Ishikawa (cell line): ENCODE results near the gene IL4R.

Experiments
- CEBPB ChIP-seq: IDR thresholded peaks from 2 replicates; pipeline ENCODE4 v1.6.1; 2012
- CREB1 ChIP-seq: IDR thresholded peaks from 2 replicates; pipeline ENCODE4 v1.6.1; 2012; ENCODE audit warnings: low read depth
- MAX ChIP-seq: IDR thresholded peaks from 2 replicates; pipeline ENCODE4 v1.6.1; 2012
- REST ChIP-seq: IDR thresholded peaks from 2 replicates; pipeline ENCODE4 v1.6.1; 2012; ENCODE audit warnings: low read depth, mild to moderate bottlenecking
- TAF1 ChIP-seq: IDR thresholded peaks from 2 replicates; pipeline ENCODE4 v1.6.1; 2012; ENCODE audit warnings: low read depth, mild to moderate bottlenecking
- TEAD4 ChIP-seq: IDR thresholded peaks from 2 replicates; pipeline ENCODE4 v1.6.1; 2012

- no peak for TF ChIP-seq REST
- no peak for TF ChIP-seq TEAD4
- TF ChIP-seq CREB1: no peak
- no peak for TF ChIP-seq MAX
- TF ChIP-seq CEBPB: no peak
- TF ChIP-seq TAF1: no peak
Observed at GRCh38 chr16:27355610-27356009, 41.8 kb downstream of the IL4R start.
